ENCODE data around the gene HBEGF. TPM values are rescaled to one million over a fixed set of nuclear protein-coding genes. Genes with fewer than 3 reads are reported as not detected.
A peak's percentile ranks its signal among the peaks of the same experiment; 100 is the strongest.

The HBEGF gene
- total and polyA plus RNA-seq, 10 of the 15 experiments (the other 5 are each of a cell fraction or from before 2014, with no cell fraction given): 0.87 to 3.1 (median 2.1) TPM

- Histone ChIP-seq H2AFZ (ENCODE audit: control insufficient read depth, low read depth, low read length) (no peak overlapping the region), H3K79me2 (ENCODE audit: control insufficient read depth, insufficient read depth, low read length) (peaks cover 48% of the 10 kb centered on the region), H3K4me1 (ENCODE audit: control insufficient read depth, insufficient read depth, low read length) (no peaks in the 10 kb centered on the region), H3K9me3 (replicated peaks; ENCODE audit: control insufficient read depth, insufficient read depth, low read length) (no peaks in the 10 kb centered on the region), H3K4me2 (ENCODE audit: control insufficient read depth, insufficient read depth) (peak overlapping the region; percentile 30; the same call in 1 of the 2 replicates), H4K20me1 (ENCODE audit: control insufficient read depth, insufficient read depth) (no peaks in the 10 kb centered on the region), H3K9ac (ENCODE audit: control insufficient read depth, insufficient read depth, low read length) (no peak overlapping the region), H3K27ac (ENCODE audit: control insufficient read depth, insufficient read depth) (no peak overlapping the region), H3K36me3 (ENCODE audit: control insufficient read depth in 2 of 2, insufficient read depth in 2 of 2, low read length in 1 of 2) (peaks cover 0 to 9% of the 10 kb centered on the region in 2 experiments; a peak in 2 of 4 replicates), H3K27me3 (replicated peaks in 1 of 2; ENCODE audit: control insufficient read depth in 2 of 2, insufficient read depth in 2 of 2, low read length in 1 of 2) (no peaks in the 10 kb centered on the region), H3K4me3 (no peak overlapping the region)
- ATAC-seq: peak; percentile 5; the same call in 2 of the 3 replicates
- DNase-seq (ENCODE audit: low read depth, low spot score): no peak
- intact Hi-C loops (cut with micrococcal nuclease; ENCODE audit: unreplicated experiment): no loop called here
- 97% methylated on average over 3 of the region's 3 CpGs for WGBS (ENCODE audit: insufficient coverage, insufficient replicate concordance, low lambda C conversion rate, missing lambda C conversion rate)
- no peak for FAIRE-seq
- CTCF ChIA-PET: interaction anchor here (1.3 to 1.7 kb wide), 3 partner anchors 52 to 63 kb away, joined by 3 to 6 read pairs (median 6); no protein-coding TSS in a partner anchor
- no peak for TF ChIP-seq ZNF687 (IDR thresholded peaks at IDR 0.05)
- TF ChIP-seq STAT3 (IDR thresholded peaks at IDR 0.05; ENCODE audit: low read depth, low read length): no peak
- TF ChIP-seq STAT1 (conservative IDR thresholded peaks at IDR 0.05): no peak
- TF ChIP-seq TCF7 (IDR thresholded peaks at IDR 0.05; ENCODE audit: borderline replicate concordance): no peak
- RAD21 ChIA-PET (ENCODE audit: unreplicated experiment): interaction anchor here (1.1 kb wide), 1 partner anchor 52 kb away, joined by 3 read pairs; no protein-coding TSS in a partner anchor
- in situ Hi-C loops (cut with MboI): no loop called here
- SMC1A ChIA-PET (ENCODE audit: uncharacterized antibody, unreplicated experiment): interaction anchor here (0.6 to 1.7 kb wide), 8 partner anchors 8 to 202 kb away, joined by 3 to 6 read pairs (median 3); no protein-coding TSS in a partner anchor
- no TSS peak for BruUV-seq (replicated peaks)
- POLR2A ChIA-PET: interaction anchor here (0.6 to 1.6 kb wide), 3 partner anchors 10 to 427 kb away, joined by 4 read pairs; no protein-coding TSS in a partner anchor
These were observed 50.1 kb downstream of the HBEGF start for GRCh38 chr5:140296289-140296688.

Data from GM12878 (cell line).